HT1080 (cell line): ENCODE results near the gene SEMA3A. TPM values are rescaled to one million over a fixed set of nuclear protein-coding genes. Genes with fewer than 3 reads are reported as not detected.

ENCODE experiments used
- DNase-seq: peaks from one replicate; pipeline ENCODE4 v3.0.0-alpha.2; 2015; ENCODE audit warnings: low read depth
- total RNA-seq: library from RNA; depleted of rRNA; stranded (reverse); fragments of >200 nt; shearing (Covaris generic); gene quantifications from 2 replicates; pipeline ENCODE4 v1.2.3, GENCODE V29; 2014

SEMA3A gene
- total RNA-seq, 1 experiment from 2014 or later, result 8.6 TPM

GRCh38 chr7:84111842-84112241, 82.7 kb downstream of the SEMA3A start:
- no peak for DNase-seq

- no peak for DNase-seq
Observed at GRCh38 chr7:84110400-84110799, 84.2 kb downstream of the SEMA3A start.

- no peak for DNase-seq
Observed at GRCh38 chr7:84108787-84109186, 85.8 kb downstream of the SEMA3A start.

GRCh38 chr7:84108119-84108518, 86.5 kb downstream of the SEMA3A start:
- DNase-seq, result no peak

- DNase-seq, result no peak
Observed at GRCh38 chr7:84107259-84107658, 87.3 kb downstream of the SEMA3A start.

GRCh38 chr7:84106291-84106690, 88.3 kb downstream of the SEMA3A start:
- no peak for DNase-seq

GRCh38 chr7:84105586-84105985, 89.0 kb downstream of the SEMA3A start:
- no peak for DNase-seq

GRCh38 chr7:84104826-84105225, 89.8 kb downstream of the SEMA3A start:
- DNase-seq, result no peak

- DNase-seq, result no peak
Observed at GRCh38 chr7:84102213-84102612, 92.4 kb downstream of the SEMA3A start.

- DNase-seq, result peak; percentile 36
Observed at GRCh38 chr7:84100866-84101265, 93.7 kb downstream of the SEMA3A start.

GRCh38 chr7:84095971-84096370, 98.6 kb downstream of the SEMA3A start:
- DNase-seq, result no peak

GRCh38 chr7:84092207-84092606, 102.4 kb downstream of the SEMA3A start:
- peak; percentile 24 for DNase-seq

- no peak for DNase-seq
Observed at GRCh38 chr7:84091318-84091717, 103.3 kb downstream of the SEMA3A start.

- DNase-seq, result no peak
Observed at GRCh38 chr7:84088802-84089201, 105.8 kb downstream of the SEMA3A start.

GRCh38 chr7:84085998-84086397, 108.6 kb downstream of the SEMA3A start:
- no peak for DNase-seq

- peak; percentile 92 for DNase-seq
Observed at GRCh38 chr7:84085147-84085546, 109.4 kb downstream of the SEMA3A start.

GRCh38 chr7:84083846-84084245, 110.7 kb downstream of the SEMA3A start:
- no peak for DNase-seq

GRCh38 chr7:84081973-84082522, 112.5 kb downstream of the SEMA3A start:
- no peak for DNase-seq

- no peak for DNase-seq
Observed at GRCh38 chr7:84077336-84077735, 117.3 kb downstream of the SEMA3A start.

- DNase-seq, result no peak
Observed at GRCh38 chr7:84076219-84076618, 118.4 kb downstream of the SEMA3A start.

- DNase-seq, result no peak
Observed at GRCh38 chr7:84073186-84073875, 121.3 kb downstream of the SEMA3A start.

- no peak for DNase-seq
Observed at GRCh38 chr7:84070770-84071169, 123.8 kb downstream of the SEMA3A start.

- no peak for DNase-seq
Observed at GRCh38 chr7:84069999-84070500, 124.5 kb downstream of the SEMA3A start.
